Tibial nerve (tissue), 4 donors: Measurements from ENCODE around the gene COL25A1.

Experiments
- EP300 ChIP-seq, 2 donors: sonication (generic); formaldehyde crosslinking; IDR thresholded peaks; one replicate each; pipeline ENCODE4 v1.6.1; 2017; ENCODE audit warnings: antibody characterized with exemption in 2 of 2, mild to moderate bottlenecking in 1 of 2
- POLR2A ChIP-seq, 2 donors: fragments of 450-650 bp; IDR thresholded peaks; one replicate each; pipeline ENCODE4 v1.6.1; 2017; ENCODE audit warnings: antibody characterized with exemption in 2 of 2, mild to moderate bottlenecking in 2 of 2, moderate library complexity in 2 of 2
- TF ChIP-seq, protein P1 (sequence below), 5 experiments: fragments of 200-600 bp in 3 of 5; fragments of 450-650 bp in 2 of 5; sonication (generic) in 3 of 5; IDR thresholded peaks; one replicate each; pipeline ENCODE4 v1.5.1; 2016 to 2019; ENCODE audit warnings: antibody characterized with exemption in 5 of 5, mild to moderate bottlenecking in 3 of 5, moderate library complexity in 2 of 5

GRCh38 chr4:109033993-109034392, 268.5 kb downstream of the COL25A1 start:
- TF ChIP-seq EP300 (IDR thresholded peaks at IDR 0.05) = no peak
- TF ChIP-seq, protein P1, sequence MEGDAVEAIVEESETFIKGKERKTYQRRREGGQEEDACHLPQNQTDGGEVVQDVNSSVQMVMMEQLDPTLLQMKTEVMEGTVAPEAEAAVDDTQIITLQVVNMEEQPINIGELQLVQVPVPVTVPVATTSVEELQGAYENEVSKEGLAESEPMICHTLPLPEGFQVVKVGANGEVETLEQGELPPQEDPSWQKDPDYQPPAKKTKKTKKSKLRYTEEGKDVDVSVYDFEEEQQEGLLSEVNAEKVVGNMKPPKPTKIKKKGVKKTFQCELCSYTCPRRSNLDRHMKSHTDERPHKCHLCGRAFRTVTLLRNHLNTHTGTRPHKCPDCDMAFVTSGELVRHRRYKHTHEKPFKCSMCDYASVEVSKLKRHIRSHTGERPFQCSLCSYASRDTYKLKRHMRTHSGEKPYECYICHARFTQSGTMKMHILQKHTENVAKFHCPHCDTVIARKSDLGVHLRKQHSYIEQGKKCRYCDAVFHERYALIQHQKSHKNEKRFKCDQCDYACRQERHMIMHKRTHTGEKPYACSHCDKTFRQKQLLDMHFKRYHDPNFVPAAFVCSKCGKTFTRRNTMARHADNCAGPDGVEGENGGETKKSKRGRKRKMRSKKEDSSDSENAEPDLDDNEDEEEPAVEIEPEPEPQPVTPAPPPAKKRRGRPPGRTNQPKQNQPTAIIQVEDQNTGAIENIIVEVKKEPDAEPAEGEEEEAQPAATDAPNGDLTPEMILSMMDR (IDR thresholded peaks at IDR 0.05) = no peak
- no peak for TF ChIP-seq POLR2A (IDR thresholded peaks at IDR 0.05)
